Measurements from ENCODE around the gene CEACAM21. TPM values are rescaled to one million over a fixed set of nuclear protein-coding genes. Genes with fewer than 3 reads are reported as not detected.

The CEACAM21 gene
- total RNA-seq, 6 experiments from 2014 or later, result 0.49 to 1.4 (median 1.2) TPM; not detected in 1

DNA sequence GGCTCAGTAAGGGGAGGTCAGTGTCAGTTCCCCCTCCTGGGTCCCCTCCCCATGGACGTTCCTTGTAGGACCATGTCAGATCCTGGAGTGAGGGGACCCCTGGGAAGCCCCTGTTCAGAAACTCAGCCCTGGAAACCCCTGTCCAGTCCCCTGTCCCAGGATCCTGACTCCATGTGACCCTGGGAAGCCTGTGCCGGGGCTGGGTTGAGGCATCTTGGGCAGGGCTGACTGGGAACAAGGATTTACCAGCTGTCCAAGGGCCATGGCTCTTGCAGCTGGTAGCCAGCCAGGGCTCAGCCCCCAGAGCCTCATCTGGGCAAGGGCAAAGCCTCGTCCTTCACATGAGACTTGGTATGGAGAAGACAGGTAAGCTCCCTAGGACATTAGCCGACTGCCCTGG lies 25.8 kb downstream of the CEACAM21 start:
- WGBS (ENCODE audit: insufficient coverage, low coverage, low lambda C conversion rate, missing lambda C conversion rate), result no CpG with 5 or more reads among the region's 4 CpGs

DNA sequence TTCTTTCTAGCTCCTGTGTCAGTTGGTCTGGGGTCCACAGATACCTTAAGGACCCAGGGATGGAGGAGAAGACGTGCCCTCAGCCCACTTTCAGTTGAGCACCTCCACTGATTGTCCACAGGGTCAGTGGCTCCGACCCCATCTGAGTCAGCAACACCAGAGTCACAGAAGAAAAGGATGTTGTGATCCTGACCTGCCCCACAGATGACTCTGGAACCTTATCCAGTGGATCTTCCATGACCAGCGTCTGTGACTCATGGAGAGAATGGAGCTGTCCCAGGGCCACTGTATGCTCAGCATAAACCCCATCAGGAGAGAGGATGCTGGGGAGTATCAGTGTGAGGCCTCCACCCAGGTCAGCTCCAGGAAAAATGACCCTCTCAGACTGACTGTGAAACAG lies 28.9 kb downstream of the CEACAM21 start:
- DNase-seq (no peak), ATAC-seq (no peak)
- Histone ChIP-seq H3K27ac (no peak overlapping the region), H3K4me3 (no peak overlapping the region), H3K36me3 (no peaks in the 10 kb centered on the region), H3K27me3 (no peaks in the 10 kb centered on the region), H3K4me1 (no peaks in the 10 kb centered on the region), H3K9me3 (no peaks in the 10 kb centered on the region)
- TF ChIP-seq, protein P1, sequence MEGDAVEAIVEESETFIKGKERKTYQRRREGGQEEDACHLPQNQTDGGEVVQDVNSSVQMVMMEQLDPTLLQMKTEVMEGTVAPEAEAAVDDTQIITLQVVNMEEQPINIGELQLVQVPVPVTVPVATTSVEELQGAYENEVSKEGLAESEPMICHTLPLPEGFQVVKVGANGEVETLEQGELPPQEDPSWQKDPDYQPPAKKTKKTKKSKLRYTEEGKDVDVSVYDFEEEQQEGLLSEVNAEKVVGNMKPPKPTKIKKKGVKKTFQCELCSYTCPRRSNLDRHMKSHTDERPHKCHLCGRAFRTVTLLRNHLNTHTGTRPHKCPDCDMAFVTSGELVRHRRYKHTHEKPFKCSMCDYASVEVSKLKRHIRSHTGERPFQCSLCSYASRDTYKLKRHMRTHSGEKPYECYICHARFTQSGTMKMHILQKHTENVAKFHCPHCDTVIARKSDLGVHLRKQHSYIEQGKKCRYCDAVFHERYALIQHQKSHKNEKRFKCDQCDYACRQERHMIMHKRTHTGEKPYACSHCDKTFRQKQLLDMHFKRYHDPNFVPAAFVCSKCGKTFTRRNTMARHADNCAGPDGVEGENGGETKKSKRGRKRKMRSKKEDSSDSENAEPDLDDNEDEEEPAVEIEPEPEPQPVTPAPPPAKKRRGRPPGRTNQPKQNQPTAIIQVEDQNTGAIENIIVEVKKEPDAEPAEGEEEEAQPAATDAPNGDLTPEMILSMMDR (IDR thresholded peaks at IDR 0.05), result no peak
- no peak for TF ChIP-seq POLR2A (IDR thresholded peaks at IDR 0.05)
- whole genome bisulfite sequencing (ENCODE audit: insufficient coverage, low coverage, low lambda C conversion rate, missing lambda C conversion rate), result 27% methylated on average over 3 of the region's 3 CpGs
- intact Hi-C loops (cut with DNase I), result no loop called here

More for the DNA sequence above, 25.8 kb downstream of the CEACAM21 start:
- Histone ChIP-seq H3K36me3 (no peaks in the 10 kb centered on the region), H3K4me1 (no peaks in the 10 kb centered on the region), H3K27ac (no peak overlapping the region), H3K4me3 (no peak overlapping the region), H3K9me3 (no peaks in the 10 kb centered on the region), H3K27me3 (no peaks in the 10 kb centered on the region)
- TF ChIP-seq, protein P1 (IDR thresholded peaks at IDR 0.05), result no peak
- TF ChIP-seq POLR2A (IDR thresholded peaks at IDR 0.05), result no peak
- intact Hi-C loops (cut with DNase I), result no loop called here
- DNase-seq, result peak in 1 of 3 donors; percentile 33
- ATAC-seq, result no peak

DNA sequence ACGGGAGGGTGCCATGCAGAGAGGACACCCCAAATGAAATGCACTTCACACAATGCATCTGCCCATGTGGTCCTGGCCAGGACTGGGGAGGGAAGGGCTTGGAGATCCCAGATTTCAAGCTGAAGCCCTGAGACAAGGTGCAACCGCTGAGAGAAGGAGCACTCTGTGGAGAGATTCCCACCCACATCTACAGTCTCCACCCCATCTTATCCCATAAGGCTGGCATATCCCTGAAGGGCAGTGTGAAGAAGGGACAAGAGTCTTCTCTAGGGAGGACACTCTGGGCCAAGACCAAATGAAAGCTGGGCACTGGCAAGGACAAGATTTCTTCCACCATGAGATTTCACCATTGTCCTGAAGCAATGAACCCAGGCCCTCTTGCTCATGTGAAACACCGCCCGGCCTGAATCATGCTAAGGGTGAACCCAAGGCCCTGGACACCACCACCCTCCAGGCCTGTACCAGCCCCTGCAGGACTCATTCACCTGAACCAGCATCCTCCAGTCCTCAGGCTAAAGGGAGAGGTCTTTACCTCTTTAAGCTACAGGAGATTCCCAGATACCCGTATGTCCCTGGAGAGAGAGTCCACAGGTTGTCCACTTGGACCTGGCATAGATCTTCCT lies 30.4 kb downstream of the CEACAM21 start:
- Histone ChIP-seq H3K27ac (no peak overlapping the region), H3K36me3 (no peaks in the 10 kb centered on the region), H3K9me3 (no peaks in the 10 kb centered on the region), H3K4me3 (no peak overlapping the region), H3K4me1 (no peaks in the 10 kb centered on the region), H3K27me3 (no peaks in the 10 kb centered on the region)
- intact Hi-C loops (cut with DNase I), result no loop called here
- no peak for TF ChIP-seq POLR2A (IDR thresholded peaks at IDR 0.05)
- TF ChIP-seq, protein P1 (IDR thresholded peaks at IDR 0.05), result no peak
- no peak for ATAC-seq
- WGBS (ENCODE audit: insufficient coverage, low coverage, low lambda C conversion rate, missing lambda C conversion rate), result 78% methylated on average over 2 of the region's 5 CpGs
- DNase-seq, result no peak

DNA sequence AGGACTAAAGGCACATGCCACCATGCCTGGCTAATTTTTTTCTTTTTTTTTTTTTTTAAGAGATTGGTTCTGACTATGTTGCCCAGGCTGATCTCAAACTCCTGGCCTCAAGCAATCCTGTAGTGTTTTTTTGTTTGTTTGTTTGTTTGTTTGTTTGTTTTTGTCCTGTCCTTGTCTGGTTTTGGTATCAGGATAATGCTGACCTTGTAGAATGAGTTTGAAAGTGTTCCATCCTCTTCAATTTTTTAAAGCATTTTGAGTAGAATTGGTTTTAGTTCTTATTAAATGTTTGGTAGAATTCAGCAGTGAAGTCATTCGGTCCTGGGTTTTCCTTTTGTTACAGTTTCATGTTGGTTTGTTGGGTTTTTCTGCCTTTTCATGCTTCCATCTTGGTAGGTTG lies 31.7 kb downstream of the CEACAM21 start:
- no peak overlapping the region for H3K27ac ChIP-seq
- intact Hi-C loops (cut with DNase I), result no loop called here
- DNase-seq (no peak), ATAC-seq (no peak)
- TF ChIP-seq POLR2A (IDR thresholded peaks at IDR 0.05), result no peak
- no peaks in the 10 kb centered on the region for H3K9me3 ChIP-seq
- H3K27me3 ChIP-seq, result no peaks in the 10 kb centered on the region
- WGBS (ENCODE audit: insufficient coverage, low coverage, low lambda C conversion rate, missing lambda C conversion rate), result 48% methylated on average over 1 of the region's 1 CpG
- H3K4me3 ChIP-seq, result no peak overlapping the region
- no peaks in the 10 kb centered on the region for H3K36me3 ChIP-seq
- H3K4me1 ChIP-seq, result no peaks in the 10 kb centered on the region

DNA sequence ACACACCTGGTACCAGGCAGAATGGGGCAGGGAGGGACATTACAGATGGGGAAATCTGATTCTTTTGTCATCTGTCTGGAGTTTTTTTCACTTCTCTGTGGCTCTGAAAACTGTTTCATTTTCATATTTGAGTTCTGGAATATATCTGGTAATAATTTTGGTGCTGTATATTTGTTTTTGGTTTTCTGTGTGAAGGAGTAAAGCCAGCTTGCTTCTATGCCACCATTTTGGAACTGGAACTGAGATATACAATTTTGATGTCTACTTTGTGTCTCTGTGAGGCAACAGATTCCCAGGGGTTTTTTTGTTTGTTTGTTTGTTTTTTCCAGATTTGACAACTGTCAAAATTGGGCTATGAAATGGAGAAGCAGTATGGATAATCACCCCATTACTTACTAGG lies 34.8 kb downstream of the CEACAM21 start:
- no peaks in the 10 kb centered on the region for H3K9me3 ChIP-seq
- ATAC-seq (no peak), DNase-seq (no peak)
- TF ChIP-seq POLR2A (IDR thresholded peaks at IDR 0.05), result no peak
- TF ChIP-seq, protein P1 (IDR thresholded peaks at IDR 0.05), result no peak
- no peaks in the 10 kb centered on the region for H3K36me3 ChIP-seq
- H3K4me3 ChIP-seq, result no peak overlapping the region
- H3K4me1 ChIP-seq, result no peaks in the 10 kb centered on the region
- no peaks in the 10 kb centered on the region for H3K27me3 ChIP-seq
- no peak overlapping the region for H3K27ac ChIP-seq
- intact Hi-C loops (cut with DNase I), result no loop called here
